Motor neuron (in vitro differentiated cells): Measurements from ENCODE around the gene LDLRAD2. TPM values are rescaled to one million over a fixed set of nuclear protein-coding genes. Genes with fewer than 3 reads are reported as not detected.
"Not testable (repeated sequence)": the region's sequence is repeated elsewhere in the genome, so short reads cannot be mapped to it uniquely, and the experiment has no call there.

Experiments used
- ATAC-seq, 8 experiments: fragments of 200-7000 bp; cut with Tn5 transposase; replicated peaks in 6 of 8; 2 replicates each; pipeline ENCODE4 v1.8.0; 2021; ENCODE audit warnings: mild to moderate bottlenecking in 8 of 8, moderate library complexity in 8 of 8
- H3K27ac ChIP-seq, 2 donors: fragments of 250-450 bp; sonication (Bioruptor Pico); 2 replicates each; pipeline ENCODE4 v1.9.0; 2021; ENCODE audit warnings: antibody characterized with exemption in 2 of 2, mild to moderate bottlenecking in 2 of 2, moderate library complexity in 1 of 2
- H3K4me1 ChIP-seq, 2 donors: fragments of 250-450 bp; sonication (Bioruptor Pico); replicated peaks in 1 of 2; 2 replicates each; pipeline ENCODE4 v1.6.1; 2021; ENCODE audit warnings: antibody characterized with exemption in 2 of 2, mild to moderate bottlenecking in 2 of 2, moderate library complexity in 1 of 2
- H3K4me3 ChIP-seq, 5 donors: fragments of 250-450 bp; sonication (Bioruptor Pico); 2 replicates each; pipeline ENCODE4 v1.9.0; 2021; ENCODE audit warnings: antibody characterized with exemption in 5 of 5, mild to moderate bottlenecking in 5 of 5, moderate library complexity in 4 of 5
- WGBS, 10 experiments: fragments of 450-650 bp; shearing (Covaris generic); methylation state at CpG; one replicate each; pipeline ENCODE4 v1.0.0; 2022; 5-methylcytosine and 5-hydroxymethylcytosine counted together
- in situ Hi-C, 9 experiments: fragments of 400-800 bp; cut with MboI; loops; one replicate each; pipeline ENCODE4 v1.15.0; 2021; ENCODE audit warnings: low sequenced_read_pairs in 9 of 9, low pct_unique_long_range_greater_than_20kb in 2 of 9; ENCODE audit not compliant: unreplicated experiment in 9 of 9
- total RNA-seq, 8 experiments: library from RNA; unstranded; fragments of 300-600 nt; gene quantifications; 2 replicates each; pipeline versions ENCODE4 v1.2.3 to v1.2.4, GENCODE V29; 2022

LDLRAD2 gene
- total RNA-seq, 8 experiments from 2014 or later = 0.71 to 3.4 (median 1.4) TPM

DNA sequence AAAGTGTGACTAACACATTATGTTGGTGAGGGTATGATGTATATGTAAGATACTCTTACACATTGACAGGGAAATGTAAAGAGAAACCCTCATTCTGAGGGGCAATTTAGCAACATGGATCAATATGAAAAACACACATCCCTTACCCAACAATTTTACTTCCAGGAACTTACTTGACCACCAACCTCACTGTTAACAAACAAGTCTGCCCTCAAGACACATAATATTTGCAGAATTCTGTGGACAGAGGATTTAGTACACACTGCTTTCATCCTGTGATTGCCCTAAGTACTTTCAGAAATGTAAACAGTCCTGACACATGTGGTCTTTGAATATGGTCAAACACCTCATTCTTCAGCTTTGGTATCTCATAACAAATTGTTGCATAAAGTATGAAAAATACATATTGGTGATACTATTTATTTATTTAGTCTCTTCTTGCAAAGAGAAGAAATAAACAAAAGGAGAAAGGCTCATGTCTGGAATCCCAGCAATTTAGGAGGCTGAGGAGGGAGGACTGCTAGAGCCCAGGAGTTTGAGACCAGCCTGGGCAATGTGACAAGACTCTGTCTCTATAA, 36.0 kb upstream of the LDLRAD2 start:
- in situ Hi-C loops = no loop called here
- H3K4me3 ChIP-seq = no peak overlapping the region
- peaks cover 4 to 5% of the 10 kb centered on the region in 2 donors for H3K4me1 ChIP-seq
- no peak overlapping the region for H3K27ac ChIP-seq
- ATAC-seq = peak in 2 of 8 experiments; percentile 28 to 93

DNA sequence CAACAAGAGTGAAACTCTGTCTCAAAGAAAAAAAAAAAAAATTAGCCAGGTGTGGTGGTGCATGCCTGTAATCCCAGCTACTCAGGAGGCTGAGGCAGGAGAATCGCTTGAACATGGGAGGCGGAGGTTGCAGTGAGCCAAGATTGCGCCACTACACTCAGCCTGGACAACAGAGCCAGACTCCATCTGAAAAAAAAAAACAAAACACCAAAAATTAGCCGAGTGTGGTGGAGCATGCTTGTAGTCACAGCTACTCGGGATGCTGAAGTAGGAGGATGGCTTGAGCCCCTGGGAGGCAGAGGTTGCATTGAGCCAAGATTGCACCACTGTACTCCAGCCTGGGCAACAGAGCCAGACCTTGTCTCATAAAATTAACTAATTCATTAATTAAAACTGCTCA, 35.1 kb upstream of the LDLRAD2 start:
- 67 to 97% (median 86%) methylated on average over 2 to 5 of the region's 5 CpGs; no CpG with 5 or more reads in 2 of the 10 experiments for WGBS, 10 experiments
- H3K27ac ChIP-seq, ATAC-seq, H3K4me3 ChIP-seq, in situ Hi-C loops: not testable (repeated sequence)
- H3K4me1 ChIP-seq = peaks cover 9 to 11% of the 10 kb centered on the region in 2 donors

DNA sequence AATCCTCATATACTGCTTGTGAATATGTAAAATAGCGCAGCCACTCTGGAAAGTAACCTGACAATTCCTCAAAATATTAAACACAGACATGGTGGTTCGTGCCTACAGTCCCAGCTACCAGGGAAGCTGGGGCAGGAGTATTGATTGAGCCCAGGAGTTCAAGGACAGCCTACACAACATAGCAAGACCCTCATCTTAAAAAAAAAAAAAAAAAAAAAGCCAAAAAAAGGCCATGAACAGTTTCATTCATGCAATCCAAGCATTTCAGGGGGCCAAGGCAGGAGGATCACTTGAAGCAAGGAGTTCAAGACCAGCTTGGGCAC, 33.7 kb upstream of the LDLRAD2 start:
- 67 to 100% (median 100%) methylated on average over 1 to 2 of the region's 2 CpGs; no CpG with 5 or more reads in 1 of the 10 experiments for WGBS, 10 experiments
- H3K4me3 ChIP-seq = no peak overlapping the region

DNA sequence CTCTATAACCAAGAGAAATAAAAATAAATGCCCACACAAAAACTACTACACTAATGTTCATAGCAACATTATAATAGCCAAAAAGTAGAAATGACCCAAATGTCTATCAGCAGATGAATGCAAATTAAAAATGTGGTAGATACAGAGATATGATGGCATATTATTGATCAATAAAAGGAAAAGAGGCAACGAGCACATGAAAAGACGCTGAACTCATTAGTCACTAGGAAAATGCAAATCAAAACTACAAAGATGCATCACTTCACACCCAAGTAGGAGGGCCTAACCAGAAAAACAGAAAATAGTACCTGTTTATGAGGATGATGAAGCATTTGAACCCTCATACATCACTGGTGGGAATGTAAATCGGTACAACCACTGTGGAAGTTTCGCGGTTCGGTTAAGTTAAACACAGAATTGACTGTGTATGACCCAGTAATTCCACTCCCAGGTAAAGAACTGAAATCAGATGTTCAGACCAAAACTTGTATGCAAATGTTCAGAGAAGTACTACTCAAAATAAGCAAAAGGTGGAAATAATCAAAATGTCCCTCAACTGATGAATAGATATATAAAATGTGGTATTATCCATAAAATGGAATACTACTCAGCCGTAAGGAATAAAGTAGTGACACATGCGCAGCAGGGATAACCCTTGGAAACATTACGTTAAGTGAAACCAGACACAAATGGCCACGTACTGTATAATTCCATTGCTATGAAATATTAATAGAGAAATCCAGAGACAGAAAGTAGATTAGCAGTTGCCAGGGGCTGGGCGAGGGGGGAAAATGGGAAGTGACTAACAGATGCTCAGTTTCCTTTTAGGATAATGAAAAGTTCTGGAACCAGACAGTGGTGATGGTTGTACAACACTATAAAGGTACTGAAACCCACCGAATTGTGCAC, 32.2 kb upstream of the LDLRAD2 start:
- H3K4me3 ChIP-seq = no peak overlapping the region
- H3K27ac ChIP-seq = no peak overlapping the region
- in situ Hi-C loops = no loop called here
- no peak for ATAC-seq
- 84 to 100% (median 93%) methylated on average over 2 to 12 of the region's 12 CpGs for WGBS, 10 experiments
- H3K4me1 ChIP-seq = peaks cover 11 to 14% of the 10 kb centered on the region in 2 donors

More for the DNA sequence above, 33.7 kb upstream of the LDLRAD2 start:
- peaks cover 9 to 11% of the 10 kb centered on the region in 2 donors for H3K4me1 ChIP-seq
- no peak for ATAC-seq
- in situ Hi-C loops = no loop called here
- H3K27ac ChIP-seq = no peak overlapping the region

- Histone ChIP-seq H3K4me1 (peaks cover 11 to 14% of the 10 kb centered on the region in 2 donors), H3K4me3 (peak overlapping the region; percentile 67 to 94 (median 83)), H3K27ac (peak overlapping the region; percentile 100)
- in situ Hi-C loops = no loop called here
- 0 to 3% (median 1%) methylated on average over 2 to 17 of the region's 17 CpGs for WGBS, 10 experiments
- peak in 1 of 8 experiments; percentile 1 for ATAC-seq
These were observed 30.2 kb upstream of the LDLRAD2 start for GRCh38 chr1:21781815-21782348.

DNA sequence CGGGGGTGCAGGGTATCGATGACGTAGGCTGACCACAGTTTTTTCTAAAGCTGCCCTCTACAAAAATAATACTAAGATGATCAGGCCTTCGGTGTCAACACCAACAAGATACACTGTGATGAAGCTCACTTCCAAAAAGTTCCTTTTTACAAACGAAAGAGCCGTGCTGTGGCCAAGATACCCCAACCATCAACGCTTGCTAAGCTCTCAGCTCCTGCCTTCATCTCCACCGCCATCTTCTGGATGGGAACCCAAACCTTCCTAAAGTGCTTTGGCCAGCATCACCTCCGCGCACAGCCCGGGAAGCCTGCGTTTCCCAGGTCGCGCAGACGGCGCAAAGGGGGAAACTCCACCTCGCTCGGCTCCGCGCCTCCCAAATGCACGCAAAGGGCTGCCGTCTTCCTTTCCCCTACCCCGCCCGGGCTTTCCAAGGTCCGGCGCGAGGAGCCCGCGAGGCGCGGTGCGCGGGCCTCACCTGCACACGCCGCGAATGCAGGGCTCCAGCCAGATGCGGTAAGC, 29.7 kb upstream of the LDLRAD2 start:
- Histone ChIP-seq H3K4me1 (peaks cover 11 to 14% of the 10 kb centered on the region in 2 donors), H3K4me3 (peak overlapping the region; percentile 67 to 94 (median 83)), H3K27ac (peak overlapping the region; percentile 100)
- in situ Hi-C loops = no loop called here
- ATAC-seq = peak; percentile 5 to 31 (median 23)
- 0 to 10% (median 0%) methylated on average over 1 to 25 of the region's 37 CpGs; no CpG with 5 or more reads in 1 of the 10 experiments for WGBS, 10 experiments

DNA sequence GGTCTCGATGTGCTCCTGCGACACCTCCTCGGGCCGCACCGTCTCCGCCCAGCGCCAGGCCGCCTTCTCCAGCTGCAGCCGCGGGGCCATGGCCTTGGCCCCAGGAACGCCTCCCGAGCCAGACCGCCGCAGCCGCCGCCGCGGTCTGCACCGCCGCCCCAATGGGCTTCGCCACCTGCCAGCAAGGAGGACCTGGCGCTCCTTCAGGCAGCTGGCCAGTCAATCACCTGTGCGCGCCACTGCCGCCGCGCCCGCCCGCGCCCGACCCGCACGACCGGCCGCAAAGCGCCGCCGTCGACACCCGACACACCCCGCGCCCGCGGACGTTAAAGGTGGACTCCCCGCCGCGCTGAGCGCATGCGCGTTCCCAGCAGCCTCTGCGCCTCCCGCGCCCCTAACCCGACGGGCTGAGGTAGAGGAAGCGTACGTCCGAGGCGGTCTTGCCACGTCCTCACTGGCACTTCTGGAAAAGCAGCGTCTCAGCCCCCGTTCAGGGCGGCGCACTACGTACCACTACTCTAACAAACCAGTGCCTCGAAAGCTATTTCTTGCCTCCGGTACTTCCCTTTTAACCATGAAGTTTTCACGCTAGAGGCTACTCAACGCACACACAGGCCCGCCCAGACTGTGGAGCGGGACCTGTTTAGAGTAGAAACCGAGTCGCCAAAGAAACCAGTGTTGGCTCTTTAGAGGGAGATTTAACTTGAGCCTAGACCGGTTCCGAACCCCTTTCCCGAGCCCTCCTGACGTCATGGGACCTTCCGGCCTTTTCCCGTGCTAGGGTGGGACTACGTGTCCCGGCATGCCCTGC, 29.0 kb upstream of the LDLRAD2 start, which contains the start of gene USP48:
TSS of gene USP48 (minus strand) at position 282 of the 811 bp plus-strand sequence. CDS start at position 90, 192 bp downstream.
- Histone ChIP-seq H3K4me3 (peak within 1 kb of the TSS; percentile 67 to 94 (median 83)), H3K4me1 (peaks cover 11 to 14% of the 10 kb centered on the region in 2 donors), H3K27ac (peak within 1 kb of the TSS; percentile 100)
- WGBS, 10 experiments = 0 to 14% (median 0%) methylated on average over 2 to 45 of the region's 82 CpGs; no CpG with 5 or more reads in 2 of the 10 experiments
- in situ Hi-C loops = no loop called here
- peak; percentile 81 to 90 (median 86) for ATAC-seq

DNA sequence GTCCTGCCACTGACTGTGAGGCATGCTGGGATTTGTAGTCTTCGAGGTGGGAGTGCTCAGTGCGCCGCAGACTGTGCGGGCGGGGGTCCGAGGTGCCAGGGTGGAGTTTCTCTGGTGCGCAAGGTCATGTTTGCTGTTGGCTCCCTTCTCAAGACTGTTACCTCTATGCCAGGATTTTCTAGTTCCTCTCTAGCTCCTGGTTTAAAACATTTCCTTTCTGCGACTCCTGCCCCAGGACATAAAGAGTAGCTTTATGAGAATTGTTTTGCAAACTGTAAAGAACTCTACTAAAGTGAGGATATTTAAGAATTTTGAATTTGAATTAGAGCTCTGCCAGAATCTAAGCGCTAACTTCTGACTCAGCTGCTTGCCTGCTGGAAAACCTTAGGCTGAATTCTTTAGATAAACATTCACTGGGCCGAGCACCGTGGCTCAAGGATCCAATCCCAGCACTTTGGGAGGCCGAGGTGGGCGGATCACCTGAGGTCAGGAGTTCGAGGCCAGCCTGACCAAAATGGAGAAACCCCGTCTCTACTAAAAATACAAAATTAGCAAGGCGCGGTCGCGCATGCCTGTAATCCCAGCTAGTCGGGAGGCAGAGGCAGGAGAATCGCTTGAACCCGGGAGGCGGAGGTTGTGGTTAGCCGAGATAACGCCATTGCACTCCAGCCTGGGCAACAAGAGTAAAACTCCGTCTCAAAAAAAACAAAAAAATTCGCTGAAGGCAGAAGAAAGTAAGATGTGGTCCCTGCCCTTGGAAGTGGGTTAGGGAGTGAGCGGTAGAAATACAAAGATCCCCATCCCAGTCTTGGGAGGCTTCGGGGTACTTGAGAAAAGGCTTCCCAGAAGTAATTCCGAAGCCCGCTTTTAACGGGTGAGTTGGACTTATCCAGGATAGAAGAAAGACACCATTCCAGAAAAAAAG, 28.1 kb upstream of the LDLRAD2 start:
- Histone ChIP-seq H3K27ac (peak overlapping the region; percentile 100), H3K4me3 (peak overlapping the region; percentile 67 to 94 (median 83)), H3K4me1 (peaks cover 11 to 14% of the 10 kb centered on the region in 2 donors)
- in situ Hi-C loops = no loop called here
- 12 to 94% (median 63%) methylated on average over 7 to 32 of the region's 32 CpGs for WGBS, 10 experiments
- peak in 2 of 8 experiments; percentile 8 to 20 for ATAC-seq

DNA sequence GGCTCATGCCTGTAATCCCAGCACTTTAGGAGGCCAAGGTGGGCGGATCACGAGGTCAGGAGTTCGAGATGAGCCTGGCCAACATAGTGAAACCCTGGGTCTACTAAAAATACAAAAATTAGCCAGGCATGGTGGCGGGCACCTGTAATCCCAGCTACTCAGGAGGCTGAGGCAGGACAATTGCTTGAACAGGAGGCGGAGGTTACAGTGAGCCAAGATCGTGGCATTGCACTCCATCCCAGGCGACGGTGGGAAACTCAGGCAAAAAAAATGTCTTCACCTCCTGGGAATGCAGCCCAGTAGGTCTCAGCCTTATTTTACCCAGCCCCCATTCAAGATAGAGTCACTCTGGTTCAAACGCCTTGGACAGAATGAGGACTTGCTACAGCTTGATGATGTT, 26.3 kb upstream of the LDLRAD2 start:
- 78 to 100% (median 88%) methylated on average over 2 to 9 of the region's 9 CpGs; no CpG with 5 or more reads in 1 of the 10 experiments for WGBS, 10 experiments
- ATAC-seq, H3K4me3 ChIP-seq, in situ Hi-C loops, H3K27ac ChIP-seq: not testable (repeated sequence)
- peaks cover 8 to 13% of the 10 kb centered on the region in 2 donors for H3K4me1 ChIP-seq

- Histone ChIP-seq H3K4me1 (peaks cover under 1 to 5% of the 10 kb centered on the region in 2 donors), H3K27ac (no peak overlapping the region), H3K4me3 (no peak overlapping the region)
- WGBS, 10 experiments = 44 to 100% (median 81%) methylated on average over 1 to 2 of the region's 2 CpGs; no CpG with 5 or more reads in 1 of the 10 experiments
- no peak for ATAC-seq
- in situ Hi-C loops = no loop called here
These were observed 25.4 kb upstream of the LDLRAD2 start for GRCh38 chr1:21786640-21787039.

- no peak overlapping the region for H3K4me3 ChIP-seq
- no peak for ATAC-seq
- WGBS, 10 experiments = 17 to 74% (median 60%) methylated on average over 1 to 2 of the region's 2 CpGs; no CpG with 5 or more reads in 2 of the 10 experiments
- in situ Hi-C loops = no loop called here
- no peak overlapping the region for H3K27ac ChIP-seq
- H3K4me1 ChIP-seq = no peaks in the 10 kb centered on the region
These were observed 19.0 kb upstream of the LDLRAD2 start for GRCh38 chr1:21793104-21793503.
